HG03039 (cell line): ENCODE data around the gene PSAT1.

Source experiments
- ATAC-seq: cut with Tn5 transposase; IDR thresholded peaks from one replicate; pipeline ENCODE4 v1.9.1; 2021; ENCODE audit warnings: mild to moderate bottlenecking, moderate library complexity; ENCODE audit not compliant: unreplicated experiment

Gene PSAT1

GRCh38 chr9:78358329-78359051 is 61.6 kb downstream of the PSAT1 start:
- no peak for ATAC-seq

- no peak for ATAC-seq
These were observed 66.3 kb downstream of the PSAT1 start for GRCh38 chr9:78363221-78363620.

- ATAC-seq = no peak
These were observed 69.1 kb downstream of the PSAT1 start for GRCh38 chr9:78365748-78366697.

GRCh38 chr9:78366827-78367226 is 69.9 kb downstream of the PSAT1 start:
- no peak for ATAC-seq

DNA sequence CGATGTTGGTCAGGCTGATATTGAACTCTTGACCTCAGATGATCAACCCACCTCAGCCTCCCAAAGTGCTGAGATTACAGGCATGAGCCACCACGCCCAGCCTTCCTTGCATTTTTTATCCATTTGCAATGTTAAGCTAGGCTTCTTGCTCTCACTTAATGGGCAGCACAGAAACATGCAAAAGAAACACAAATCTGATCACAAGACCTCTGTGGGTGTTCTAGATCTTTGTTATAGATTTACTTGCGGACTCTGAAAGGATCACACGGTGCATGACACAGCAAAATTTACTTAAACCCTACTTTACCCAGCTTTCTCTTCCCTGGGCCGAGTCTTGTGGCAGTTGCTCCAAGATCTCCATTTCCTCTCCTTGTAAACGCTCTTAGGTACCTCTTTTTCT is 71.3 kb downstream of the PSAT1 start:
- ATAC-seq = no peak

DNA sequence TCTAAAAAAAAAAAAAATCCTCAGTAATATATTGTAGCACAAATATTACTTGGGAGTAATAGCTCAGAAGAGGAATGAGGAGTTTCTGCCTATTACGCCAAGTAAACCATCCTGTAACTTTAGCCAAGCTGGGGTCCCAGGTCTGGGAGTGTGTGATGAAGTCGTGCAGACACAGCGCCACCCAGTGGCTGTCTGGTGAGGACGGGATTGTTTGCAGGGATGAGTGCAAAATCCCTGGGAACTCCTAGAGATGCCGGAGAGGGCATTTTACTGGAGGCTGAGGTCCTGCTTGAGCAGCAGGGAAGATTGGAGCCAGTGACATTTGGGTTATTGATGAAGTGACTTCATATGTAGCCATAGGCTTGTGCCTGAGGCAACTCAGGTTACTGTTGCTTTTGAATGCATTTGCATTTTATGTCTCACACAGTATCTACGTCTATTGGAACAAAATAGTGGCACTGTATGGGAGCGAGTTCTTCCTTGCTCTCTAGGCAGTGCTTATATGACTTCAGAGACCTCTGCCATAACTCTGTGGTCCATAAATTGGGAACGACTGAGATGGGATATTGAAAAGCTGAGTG is 72.8 kb downstream of the PSAT1 start:
- ATAC-seq = peak; percentile 60

DNA sequence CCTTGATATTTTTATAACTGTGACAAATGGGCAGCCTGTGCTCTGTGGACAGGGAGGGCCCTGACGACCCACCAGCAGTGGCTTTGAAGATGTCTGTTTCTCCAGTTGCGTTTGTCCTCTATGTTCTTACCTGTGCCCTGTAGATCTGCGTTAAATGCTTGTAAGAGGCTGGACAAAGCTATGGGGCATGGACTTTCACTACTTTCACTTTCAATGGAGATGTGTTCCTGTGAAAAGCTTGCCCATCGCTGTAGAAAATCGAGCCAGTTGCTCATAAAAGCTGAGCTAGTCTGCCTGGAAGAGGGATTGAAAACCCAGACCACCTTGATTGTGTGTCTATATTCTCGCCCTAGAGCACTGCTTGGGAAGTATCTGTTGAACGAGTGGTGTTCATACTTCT is 74.1 kb downstream of the PSAT1 start:
- no peak for ATAC-seq

GRCh38 chr9:78371981-78372380 is 75.1 kb downstream of the PSAT1 start:
- ATAC-seq = no peak
